Spleen (tissue), 7 donors: ENCODE data around the gene EFCAB11.

ENCODE experiments used
- POLR2A ChIP-seq, 3 donors: fragments of 450-650 bp; IDR thresholded peaks; one replicate each; pipeline ENCODE4 v1.5.1; 2017; ENCODE audit warnings: antibody characterized with exemption in 3 of 3, mild to moderate bottlenecking in 1 of 3
- POLR2AphosphoS5 ChIP-seq, 3 donors: sonication (generic); formaldehyde crosslinking; IDR thresholded peaks; one replicate each; pipeline ENCODE4 v1.5.1; 2017; ENCODE audit warnings: antibody characterized with exemption in 3 of 3
- TF ChIP-seq, protein P1 (sequence below), 11 experiments: fragments of 200-600 bp in 7 of 11; fragments of 450-650 bp in 4 of 11; sonication (generic) in 4 of 11; IDR thresholded peaks in 8 of 11; conservative IDR thresholded peaks in 3 of 11; 1 replicate in 7 of 11; 2 replicates in 4 of 11; pipeline versions ENCODE4 v1.4.0 to v1.8.0; 2016 to 2021; ENCODE audit warnings: antibody characterized with exemption in 11 of 11, inconsistent platforms in 4 of 11, mild to moderate bottlenecking in 1 of 11
- donor health status: DM: no; HTN: no; CAD: no; lungs with moderate emphysema.
- donor health status: DM: no; HTN: no; CAD: no.
- donor health status: DM: no; HTN: no; CAD: no.

DNA sequence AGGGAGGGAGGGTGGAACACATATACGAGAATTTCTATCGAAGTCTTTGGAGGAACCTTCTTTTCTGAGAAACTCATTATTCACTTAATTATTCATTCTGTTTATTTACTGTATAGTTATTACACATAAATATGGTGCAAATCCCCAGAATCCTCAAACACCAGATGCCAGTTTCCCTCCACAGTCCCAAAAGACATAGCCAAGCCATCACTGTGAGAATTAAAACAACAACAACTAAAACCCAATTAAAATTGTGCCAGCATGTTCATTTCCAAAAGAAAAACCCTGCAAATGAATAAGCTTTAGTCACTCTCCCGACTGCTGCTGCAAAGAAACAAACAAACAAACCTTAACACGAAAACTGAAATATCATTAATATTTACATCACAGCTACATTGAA is 173.5 kb downstream of the EFCAB11 start:
- TF ChIP-seq, protein P1, sequence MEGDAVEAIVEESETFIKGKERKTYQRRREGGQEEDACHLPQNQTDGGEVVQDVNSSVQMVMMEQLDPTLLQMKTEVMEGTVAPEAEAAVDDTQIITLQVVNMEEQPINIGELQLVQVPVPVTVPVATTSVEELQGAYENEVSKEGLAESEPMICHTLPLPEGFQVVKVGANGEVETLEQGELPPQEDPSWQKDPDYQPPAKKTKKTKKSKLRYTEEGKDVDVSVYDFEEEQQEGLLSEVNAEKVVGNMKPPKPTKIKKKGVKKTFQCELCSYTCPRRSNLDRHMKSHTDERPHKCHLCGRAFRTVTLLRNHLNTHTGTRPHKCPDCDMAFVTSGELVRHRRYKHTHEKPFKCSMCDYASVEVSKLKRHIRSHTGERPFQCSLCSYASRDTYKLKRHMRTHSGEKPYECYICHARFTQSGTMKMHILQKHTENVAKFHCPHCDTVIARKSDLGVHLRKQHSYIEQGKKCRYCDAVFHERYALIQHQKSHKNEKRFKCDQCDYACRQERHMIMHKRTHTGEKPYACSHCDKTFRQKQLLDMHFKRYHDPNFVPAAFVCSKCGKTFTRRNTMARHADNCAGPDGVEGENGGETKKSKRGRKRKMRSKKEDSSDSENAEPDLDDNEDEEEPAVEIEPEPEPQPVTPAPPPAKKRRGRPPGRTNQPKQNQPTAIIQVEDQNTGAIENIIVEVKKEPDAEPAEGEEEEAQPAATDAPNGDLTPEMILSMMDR (IDR thresholded peaks at IDR 0.05 in 8 of 11, conservative IDR thresholded peaks at IDR 0.05 in 3 of 11), result no peak
- TF ChIP-seq POLR2A (IDR thresholded peaks at IDR 0.05), result no peak
- TF ChIP-seq POLR2AphosphoS5 (IDR thresholded peaks at IDR 0.05), result no peak
